Spinal cord (tissue), 10 donors: ENCODE measurements around the gene CHD1L. TPM values are rescaled to one million over a fixed set of nuclear protein-coding genes. Genes with fewer than 3 reads are reported as not detected.

ENCODE experiments used
- DNase-seq, 6 donors: peaks; one replicate each; pipeline versions ENCODE4 v3.0.0 to v3.0.0-alpha.2; 2013 to 2015; ENCODE audit warnings: low spot score in 6 of 6, low read depth in 4 of 6
- H3K27ac ChIP-seq: one replicate; pipeline ENCODE4 v1.5.1; 2013; ENCODE audit warnings: low read depth, low read length, control low read depth
- H3K27me3 ChIP-seq: one replicate; pipeline ENCODE4 v1.6.1; 2013; ENCODE audit warnings: low read length; ENCODE audit not compliant: control insufficient read depth, insufficient read depth
- H3K36me3 ChIP-seq: one replicate; pipeline ENCODE4 v1.6.1; 2013; ENCODE audit warnings: low read length; ENCODE audit not compliant: control insufficient read depth, insufficient read depth
- H3K4me1 ChIP-seq: one replicate; pipeline ENCODE4 v1.6.1; 2013; ENCODE audit warnings: low read length; ENCODE audit not compliant: control insufficient read depth, insufficient read depth
- H3K4me3 ChIP-seq: one replicate; pipeline ENCODE4 v1.5.1; 2013; ENCODE audit warnings: low read depth, low read length, control low read depth
- H3K9me3 ChIP-seq: one replicate; pipeline ENCODE4 v1.6.1; 2013; ENCODE audit warnings: low read length; ENCODE audit not compliant: control insufficient read depth, insufficient read depth
- WGBS: methylation state at CpG from one replicate; pipeline ENCODE4 v1.1.5; 2013; ENCODE audit warnings: missing lambda C conversion rate; ENCODE audit not compliant: insufficient coverage; 5-methylcytosine and 5-hydroxymethylcytosine counted together
- polyA plus RNA-seq, 2 donors: library from polyadenylated mRNA; unstranded; fragments of 120-200 nt; gene quantifications; one replicate each; pipeline ENCODE4 v1.2.1, GENCODE V29; 2013; ENCODE audit not compliant: insufficient read length in 2 of 2
- total RNA-seq, 2 donors: library from RNA; depleted of rRNA in 1 of 2; stranded (reverse); fragments of 120-200 nt in 1 of 2; fragments of >200 nt in 1 of 2; gene quantifications; one replicate each; pipeline versions ENCODE4 v1.2.3 to v1.2.4, GENCODE V29; 2013 to 2014
- donor health status: healthy.

Gene CHD1L
- total and polyA plus RNA-seq, 4 donors: 31.9 to 41.9 (median 37.8) TPM

GRCh38 chr1:147210987-147211386 is 31.5 kb upstream of the CHD1L start:
- Histone ChIP-seq H3K4me3 (no peak overlapping the region), H3K27me3 (no peaks in the 10 kb centered on the region), H3K27ac (no peak overlapping the region), H3K36me3 (no peaks in the 10 kb centered on the region), H3K4me1 (no peaks in the 10 kb centered on the region), H3K9me3 (no peaks in the 10 kb centered on the region)
- no peak for DNase-seq
- no CpG with 5 or more reads among the region's 2 CpGs for WGBS

GRCh38 chr1:147211577-147211976 is 30.9 kb upstream of the CHD1L start:
- DNase-seq: no peak
- no peaks in the 10 kb centered on the region for H3K36me3 ChIP-seq
- 93% methylated on average over 2 of the region's 2 CpGs for WGBS
- H3K4me3 ChIP-seq: no peak overlapping the region
- H3K27me3 ChIP-seq: no peaks in the 10 kb centered on the region
- H3K27ac ChIP-seq: no peak overlapping the region
- H3K9me3 ChIP-seq: no peaks in the 10 kb centered on the region
- H3K4me1 ChIP-seq: no peaks in the 10 kb centered on the region

DNA sequence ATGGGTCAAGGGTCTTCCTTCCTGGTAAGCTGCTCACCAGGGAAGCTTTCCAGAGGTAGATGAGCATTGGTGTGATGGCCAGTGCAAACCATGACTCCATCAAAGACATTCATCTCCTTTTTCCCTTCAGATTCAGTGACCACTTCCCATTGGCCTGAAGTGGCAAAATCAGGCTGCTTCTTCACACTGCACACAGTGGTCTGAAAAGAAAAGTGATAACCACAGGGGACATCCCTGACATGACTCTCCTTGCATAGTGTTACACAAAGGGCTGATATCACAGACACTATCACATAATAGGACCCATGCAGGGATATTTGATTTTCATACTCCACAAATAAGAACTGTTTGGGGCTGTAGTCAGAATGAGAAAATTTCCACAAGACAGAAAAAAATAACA is 29.2 kb upstream of the CHD1L start:
- DNase-seq: no peak
- no peaks in the 10 kb centered on the region for H3K36me3 ChIP-seq

GRCh38 chr1:147214325-147214724 is 28.2 kb upstream of the CHD1L start:
- Histone ChIP-seq H3K9me3 (no peaks in the 10 kb centered on the region), H3K4me3 (no peak overlapping the region), H3K27ac (no peak overlapping the region), H3K27me3 (no peaks in the 10 kb centered on the region), H3K4me1 (no peaks in the 10 kb centered on the region), H3K36me3 (no peaks in the 10 kb centered on the region)
- no peak for DNase-seq
- WGBS: 92% methylated on average over 3 of the region's 7 CpGs

More for the DNA sequence above, 29.2 kb upstream of the CHD1L start:
- Histone ChIP-seq H3K9me3 (no peaks in the 10 kb centered on the region), H3K27ac (no peak overlapping the region), H3K27me3 (no peaks in the 10 kb centered on the region), H3K4me1 (no peaks in the 10 kb centered on the region), H3K4me3 (no peak overlapping the region)

GRCh38 chr1:147214842-147215539 is 27.5 kb upstream of the CHD1L start:
- H3K4me1 ChIP-seq: no peaks in the 10 kb centered on the region
- H3K36me3 ChIP-seq: no peaks in the 10 kb centered on the region
- peak in 1 of 6 donors; percentile 8 for DNase-seq
- H3K4me3 ChIP-seq: no peak overlapping the region
- H3K27ac ChIP-seq: no peak overlapping the region
- no peaks in the 10 kb centered on the region for H3K9me3 ChIP-seq
- no peaks in the 10 kb centered on the region for H3K27me3 ChIP-seq

GRCh38 chr1:147215540-147215916 is 27.0 kb upstream of the CHD1L start:
- no peak overlapping the region for H3K4me3 ChIP-seq
- no peaks in the 10 kb centered on the region for H3K36me3 ChIP-seq
- no peak overlapping the region for H3K27ac ChIP-seq
- no peaks in the 10 kb centered on the region for H3K27me3 ChIP-seq
- WGBS: no CpG with 5 or more reads among the region's 2 CpGs
- H3K4me1 ChIP-seq: no peaks in the 10 kb centered on the region
- H3K9me3 ChIP-seq: no peaks in the 10 kb centered on the region
- DNase-seq: no peak

DNA sequence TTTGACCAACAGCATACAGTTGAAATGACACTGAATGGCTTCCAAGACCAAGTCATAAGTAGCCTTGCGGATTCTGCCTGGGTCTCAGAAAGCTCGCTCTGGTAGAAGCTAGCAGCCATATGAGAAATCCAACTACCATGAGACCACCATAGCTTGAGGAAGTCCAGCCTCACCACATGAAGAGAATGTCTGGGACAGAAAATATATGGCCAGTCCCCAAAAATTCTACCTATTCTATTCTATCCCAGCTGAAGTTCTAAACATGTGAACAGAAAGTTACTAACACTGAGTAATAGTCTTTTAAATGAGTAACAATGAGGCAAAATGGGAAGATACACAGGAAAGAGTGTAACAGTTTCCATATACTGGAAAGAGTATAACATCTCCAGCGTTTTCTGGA is 26.4 kb upstream of the CHD1L start:
- Histone ChIP-seq H3K4me1 (no peaks in the 10 kb centered on the region), H3K27me3 (no peaks in the 10 kb centered on the region), H3K36me3 (no peaks in the 10 kb centered on the region), H3K27ac (no peak overlapping the region), H3K9me3 (no peaks in the 10 kb centered on the region), H3K4me3 (no peak overlapping the region)
- DNase-seq: no peak
- no CpG with 5 or more reads among the region's 3 CpGs for WGBS

- H3K27me3 ChIP-seq: no peaks in the 10 kb centered on the region
- H3K36me3 ChIP-seq: no peaks in the 10 kb centered on the region
- no peak overlapping the region for H3K27ac ChIP-seq
- no peak for DNase-seq
- no CpG with 5 or more reads among the region's 7 CpGs for WGBS
- H3K4me3 ChIP-seq: no peak overlapping the region
- H3K4me1 ChIP-seq: no peaks in the 10 kb centered on the region
- H3K9me3 ChIP-seq: no peaks in the 10 kb centered on the region
These were observed 25.3 kb upstream of the CHD1L start for GRCh38 chr1:147217141-147217540.

GRCh38 chr1:147218606-147219005 is 23.9 kb upstream of the CHD1L start:
- WGBS: 100% methylated on average over 1 of the region's 3 CpGs
- Histone ChIP-seq H3K27ac (no peak overlapping the region), H3K27me3 (no peaks in the 10 kb centered on the region)

GRCh38 chr1:147223740-147224615 is 18.5 kb upstream of the CHD1L start:
- Histone ChIP-seq H3K4me3 (no peak overlapping the region), H3K27me3 (peaks cover 3% of the 10 kb centered on the region), H3K27ac (no peak overlapping the region), H3K36me3 (no peaks in the 10 kb centered on the region), H3K4me1 (peaks cover 4% of the 10 kb centered on the region), H3K9me3 (no peaks in the 10 kb centered on the region)
- WGBS: 64% methylated on average over 14 of the region's 14 CpGs
- DNase-seq: no peak

More at GRCh38 chr1:147218606-147219005, 23.9 kb upstream of the CHD1L start:
- H3K9me3 ChIP-seq: no peaks in the 10 kb centered on the region
- no peaks in the 10 kb centered on the region for H3K4me1 ChIP-seq
- no peaks in the 10 kb centered on the region for H3K36me3 ChIP-seq
- no peak for DNase-seq
- H3K4me3 ChIP-seq: no peak overlapping the region
